ENCODE results near the gene PDP2.

GRCh38 chr16:66846831-66847230 lies 33.5 kb upstream of the PDP2 start:
- TF ChIP-seq USF2 (CRISPR knock-in tag; IDR thresholded peaks at IDR 0.05) (no peak), ZNF121 (CRISPR knock-in tag; IDR thresholded peaks at IDR 0.05) (no peak), USF1 (CRISPR knock-in tag; IDR thresholded peaks at IDR 0.05) (no peak), SP1 (CRISPR knock-in tag; conservative IDR thresholded peaks at IDR 0.05) (no peak), NFYB (CRISPR knock-in tag; conservative IDR thresholded peaks at IDR 0.05; ENCODE audit: low read depth) (no peak), RELA (CRISPR knock-in tag; IDR thresholded peaks at IDR 0.05; ENCODE audit: borderline replicate concordance) (no peak)
- TF ChIP-seq, protein P1, sequence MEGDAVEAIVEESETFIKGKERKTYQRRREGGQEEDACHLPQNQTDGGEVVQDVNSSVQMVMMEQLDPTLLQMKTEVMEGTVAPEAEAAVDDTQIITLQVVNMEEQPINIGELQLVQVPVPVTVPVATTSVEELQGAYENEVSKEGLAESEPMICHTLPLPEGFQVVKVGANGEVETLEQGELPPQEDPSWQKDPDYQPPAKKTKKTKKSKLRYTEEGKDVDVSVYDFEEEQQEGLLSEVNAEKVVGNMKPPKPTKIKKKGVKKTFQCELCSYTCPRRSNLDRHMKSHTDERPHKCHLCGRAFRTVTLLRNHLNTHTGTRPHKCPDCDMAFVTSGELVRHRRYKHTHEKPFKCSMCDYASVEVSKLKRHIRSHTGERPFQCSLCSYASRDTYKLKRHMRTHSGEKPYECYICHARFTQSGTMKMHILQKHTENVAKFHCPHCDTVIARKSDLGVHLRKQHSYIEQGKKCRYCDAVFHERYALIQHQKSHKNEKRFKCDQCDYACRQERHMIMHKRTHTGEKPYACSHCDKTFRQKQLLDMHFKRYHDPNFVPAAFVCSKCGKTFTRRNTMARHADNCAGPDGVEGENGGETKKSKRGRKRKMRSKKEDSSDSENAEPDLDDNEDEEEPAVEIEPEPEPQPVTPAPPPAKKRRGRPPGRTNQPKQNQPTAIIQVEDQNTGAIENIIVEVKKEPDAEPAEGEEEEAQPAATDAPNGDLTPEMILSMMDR (IDR thresholded peaks at IDR 0.05) = no peak

All from WTC11 (cell line).